Measurements from ENCODE around the gene HEATR9.
A peak's percentile ranks its signal among the peaks of the same experiment; 100 is the strongest.

The HEATR9 gene

GRCh38 chr17:35868737-35869136 is at the start of gene HEATR9:
Gene HEATR9 (minus strand): TSS chr17:35868891. CDS start chr17:35868742, 149 bp downstream.
- H3K4me1 Mint-ChIP-seq, result peaks cover 35% of the 10 kb centered on the region

GRCh38 chr17:35917519-35918213 is 49.0 kb upstream of the HEATR9 start:
- ATAC-seq, result no peak
- Mint-ChIP-seq H3K36me3 (ENCODE audit: low read depth) (no peaks in the 10 kb centered on the region), H3K27ac (no peak overlapping the region), H3K4me3 (no peak overlapping the region), H3K27me3 (no peaks in the 10 kb centered on the region), H3K4me1 (peaks cover 50% of the 10 kb centered on the region), H3K9me3 (no peaks in the 10 kb centered on the region)
- no peak for DNase-seq

More at GRCh38 chr17:35868737-35869136, at the start of gene HEATR9:
- DNase-seq (no peak), ATAC-seq (no peak)
- H3K36me3 Mint-ChIP-seq (ENCODE audit: low read depth), result peaks cover 3% of the 10 kb centered on the region
- no peaks in the 10 kb centered on the region for H3K27me3 Mint-ChIP-seq
- no peak within 1 kb of the TSS for H3K4me3 Mint-ChIP-seq
- H3K9me3 Mint-ChIP-seq, result no peaks in the 10 kb centered on the region
- H3K27ac Mint-ChIP-seq, result no peak within 1 kb of the TSS

- no peak for ATAC-seq
- no peaks in the 10 kb centered on the region for H3K27me3 Mint-ChIP-seq
- peaks cover 1% of the 10 kb centered on the region for H3K36me3 Mint-ChIP-seq (ENCODE audit: low read depth)
- peaks cover 53% of the 10 kb centered on the region for H3K4me1 Mint-ChIP-seq
- no peak for DNase-seq
- no peaks in the 10 kb centered on the region for H3K9me3 Mint-ChIP-seq
- H3K4me3 Mint-ChIP-seq, result no peak overlapping the region
- H3K27ac Mint-ChIP-seq, result no peak overlapping the region
Measured at GRCh38 chr17:35915153-35915964, 46.7 kb upstream of the HEATR9 start.

- Mint-ChIP-seq H3K27ac (no peak overlapping the region), H3K27me3 (no peaks in the 10 kb centered on the region)
- ATAC-seq, result no peak
Measured at GRCh38 chr17:35914354-35914753, 45.7 kb upstream of the HEATR9 start.

GRCh38 chr17:35913609-35914008 is 44.9 kb upstream of the HEATR9 start:
- H3K4me1 Mint-ChIP-seq, result peaks cover 46% of the 10 kb centered on the region
- H3K9me3 Mint-ChIP-seq, result no peaks in the 10 kb centered on the region
- peaks cover 1% of the 10 kb centered on the region for H3K36me3 Mint-ChIP-seq (ENCODE audit: low read depth)
- H3K27me3 Mint-ChIP-seq, result no peaks in the 10 kb centered on the region
- H3K27ac Mint-ChIP-seq, result peak overlapping the region; percentile 38
- no peak overlapping the region for H3K4me3 Mint-ChIP-seq
- no peak for ATAC-seq
- DNase-seq, result no peak

More at GRCh38 chr17:35914354-35914753, 45.7 kb upstream of the HEATR9 start:
- H3K9me3 Mint-ChIP-seq, result no peaks in the 10 kb centered on the region
- H3K4me3 Mint-ChIP-seq, result no peak overlapping the region
- peaks cover 44% of the 10 kb centered on the region for H3K4me1 Mint-ChIP-seq
- DNase-seq, result no peak
- peaks cover 1% of the 10 kb centered on the region for H3K36me3 Mint-ChIP-seq (ENCODE audit: low read depth)

GRCh38 chr17:35912942-35913341 is 44.3 kb upstream of the HEATR9 start:
- ATAC-seq, result peak; percentile 89
- peak overlapping the region; percentile 38 for H3K27ac Mint-ChIP-seq
- H3K9me3 Mint-ChIP-seq, result no peaks in the 10 kb centered on the region
- peaks cover 43% of the 10 kb centered on the region for H3K4me1 Mint-ChIP-seq
- no peaks in the 10 kb centered on the region for H3K27me3 Mint-ChIP-seq
- peaks cover 1% of the 10 kb centered on the region for H3K36me3 Mint-ChIP-seq (ENCODE audit: low read depth)
- no peak for DNase-seq
- H3K4me3 Mint-ChIP-seq, result no peak overlapping the region

GRCh38 chr17:35912339-35912912 is 43.7 kb upstream of the HEATR9 start:
- Mint-ChIP-seq H3K4me1 (peaks cover 43% of the 10 kb centered on the region), H3K36me3 (ENCODE audit: low read depth) (peaks cover 1% of the 10 kb centered on the region), H3K27ac (peak overlapping the region; percentile 38), H3K4me3 (no peak overlapping the region), H3K9me3 (no peaks in the 10 kb centered on the region), H3K27me3 (no peaks in the 10 kb centered on the region)
- no peak for ATAC-seq
- DNase-seq, result no peak

GRCh38 chr17:35909408-35909807 is 40.7 kb upstream of the HEATR9 start:
- H3K27ac Mint-ChIP-seq, result no peak overlapping the region
- DNase-seq (no peak), ATAC-seq (no peak)
- no peak overlapping the region for H3K4me3 Mint-ChIP-seq
- H3K36me3 Mint-ChIP-seq (ENCODE audit: low read depth), result peaks cover 1% of the 10 kb centered on the region
- H3K27me3 Mint-ChIP-seq, result no peaks in the 10 kb centered on the region
- H3K4me1 Mint-ChIP-seq, result peaks cover 31% of the 10 kb centered on the region
- no peaks in the 10 kb centered on the region for H3K9me3 Mint-ChIP-seq

- no peak overlapping the region for H3K4me3 Mint-ChIP-seq
- peaks cover 21% of the 10 kb centered on the region for H3K4me1 Mint-ChIP-seq
- no peak for ATAC-seq
- no peak for DNase-seq
- peaks cover 1% of the 10 kb centered on the region for H3K36me3 Mint-ChIP-seq (ENCODE audit: low read depth)
- H3K9me3 Mint-ChIP-seq, result no peaks in the 10 kb centered on the region
- no peaks in the 10 kb centered on the region for H3K27me3 Mint-ChIP-seq
- no peak overlapping the region for H3K27ac Mint-ChIP-seq
Measured at GRCh38 chr17:35907691-35908090, 39.0 kb upstream of the HEATR9 start.

GRCh38 chr17:35906926-35907637 is 38.4 kb upstream of the HEATR9 start:
- H3K4me1 Mint-ChIP-seq, result peaks cover 16% of the 10 kb centered on the region
- peaks cover 1% of the 10 kb centered on the region for H3K36me3 Mint-ChIP-seq (ENCODE audit: low read depth)
- ATAC-seq, result no peak
- no peak overlapping the region for H3K4me3 Mint-ChIP-seq
- no peak for DNase-seq
- H3K9me3 Mint-ChIP-seq, result no peaks in the 10 kb centered on the region
- no peak overlapping the region for H3K27ac Mint-ChIP-seq
- H3K27me3 Mint-ChIP-seq, result no peaks in the 10 kb centered on the region

GRCh38 chr17:35906191-35906925 is 37.7 kb upstream of the HEATR9 start:
- peaks cover 18% of the 10 kb centered on the region for H3K4me1 Mint-ChIP-seq
- H3K9me3 Mint-ChIP-seq, result no peaks in the 10 kb centered on the region
- ATAC-seq (no peak), DNase-seq (no peak)
- no peaks in the 10 kb centered on the region for H3K27me3 Mint-ChIP-seq
- H3K36me3 Mint-ChIP-seq (ENCODE audit: low read depth), result no peaks in the 10 kb centered on the region
- H3K27ac Mint-ChIP-seq, result no peak overlapping the region
- no peak overlapping the region for H3K4me3 Mint-ChIP-seq

GRCh38 chr17:35903451-35903850 is 34.8 kb upstream of the HEATR9 start:
- Mint-ChIP-seq H3K4me1 (peaks cover 42% of the 10 kb centered on the region), H3K36me3 (ENCODE audit: low read depth) (no peaks in the 10 kb centered on the region)

GRCh38 chr17:35901631-35902175 is 33.0 kb upstream of the HEATR9 start:
- ATAC-seq, result no peak
- no peak overlapping the region for H3K27ac Mint-ChIP-seq
- H3K27me3 Mint-ChIP-seq, result no peaks in the 10 kb centered on the region
- DNase-seq, result no peak
- H3K9me3 Mint-ChIP-seq, result no peaks in the 10 kb centered on the region
- no peaks in the 10 kb centered on the region for H3K36me3 Mint-ChIP-seq (ENCODE audit: low read depth)
- peaks cover 57% of the 10 kb centered on the region for H3K4me1 Mint-ChIP-seq
- peak overlapping the region; percentile 74 for H3K4me3 Mint-ChIP-seq

More at GRCh38 chr17:35903451-35903850, 34.8 kb upstream of the HEATR9 start:
- H3K9me3 Mint-ChIP-seq, result no peaks in the 10 kb centered on the region
- H3K27ac Mint-ChIP-seq, result no peak overlapping the region
- H3K4me3 Mint-ChIP-seq, result no peak overlapping the region
- no peak for DNase-seq
- no peaks in the 10 kb centered on the region for H3K27me3 Mint-ChIP-seq
- ATAC-seq, result no peak

Data from activated naive CD8-positive, alpha-beta T cell treated with anti-CD3 and anti-CD28 coated beads, Interleukin-2, amount 50 U/mL, for 24 hours (primary cell).